B cell (primary cell): Measurements from ENCODE around the gene CLCN1. TPM values are rescaled to one million over a fixed set of nuclear protein-coding genes. Genes with fewer than 3 reads are reported as not detected.

Experiments
- ATAC-seq: fragments of 200-7000 bp; cut with Tn5 transposase; one replicate; pipeline ENCODE4 v1.10.0; 2021; ENCODE audit warnings: low read depth, mild to moderate bottlenecking, moderate number of reproducible peaks, moderate library complexity
- CTCF ChIA-PET: fragments of 350-600 bp; sonication (Branson Sonifier 250); formaldehyde crosslinking; loops from one replicate; lab custom pipeline; 2021; ENCODE audit warnings: antibody characterized with exemption, inconsistent platforms; lab: Charles Lee
- POLR2A ChIA-PET: fragments of 350-600 bp; sonication (Branson Sonifier 250); formaldehyde crosslinking; loops from one replicate; lab custom pipeline; 2021; ENCODE audit warnings: antibody characterized with exemption; lab: Charles Lee
- DNase-seq: peaks from one replicate; pipeline ENCODE4 v3.0.0; 2013
- H2AFZ ChIP-seq: 2 replicates; pipeline ENCODE4 v1.6.1; 2012; ENCODE audit warnings: mild to moderate bottlenecking, low read depth, low read length; ENCODE audit not compliant: insufficient read depth, poor library complexity, severe bottlenecking
- H3K27ac ChIP-seq, 2 donors: 1 replicate in 1 of 2; 2 replicates in 1 of 2; pipeline ENCODE4 v1.5.1; 2012 to 2013; ENCODE audit warnings: low read length in 2 of 2, mild to moderate bottlenecking in 2 of 2, moderate library complexity in 1 of 2
- H3K27me3 ChIP-seq, 4 experiments: fragments of 200-600 bp in 1 of 4; sonication (generic) in 1 of 4; replicated peaks in 1 of 4; 1 replicate in 2 of 4; 2 replicates in 2 of 4; pipeline versions ENCODE4 v1.6.1 to v1.7.0; 2013 to 2016; ENCODE audit warnings: low read length in 3 of 4, mild to moderate bottlenecking in 2 of 4, mixed read lengths in 1 of 4, moderate library complexity in 1 of 4; ENCODE audit not compliant: insufficient read depth in 4 of 4, control insufficient read depth in 3 of 4; ENCODE audit errors: control extremely low read depth in 1 of 4
- H3K36me3 ChIP-seq, 2 experiments: replicated peaks in 1 of 2; 1 replicate in 1 of 2; 2 replicates in 1 of 2; pipeline versions ENCODE4 v1.6.1 to v1.7.1; 2013; ENCODE audit warnings: low read length in 1 of 2; ENCODE audit not compliant: insufficient read depth in 2 of 2, control insufficient read depth in 1 of 2; ENCODE audit errors: control extremely low read depth in 1 of 2, extremely low read depth in 1 of 2
- H3K4me1 ChIP-seq, 2 donors: fragments of 200-600 bp in 1 of 2; sonication (generic) in 1 of 2; 1 replicate in 1 of 2; 2 replicates in 1 of 2; pipeline versions ENCODE4 v1.5.1 to v1.6.1; 2013 to 2017; ENCODE audit warnings: low read length in 2 of 2; ENCODE audit not compliant: control insufficient read depth in 2 of 2, insufficient read depth in 2 of 2
- H3K4me2 ChIP-seq: replicated peaks from 2 replicates; pipeline ENCODE3; 2012; ENCODE audit warnings: mild to moderate bottlenecking, low read depth, low read length; ENCODE audit not compliant: poor library complexity, severe bottlenecking
- H3K4me3 ChIP-seq, 5 experiments: fragments of 200-600 bp in 1 of 5; sonication (generic) in 1 of 5; 1 replicate in 3 of 5; 2 replicates in 2 of 5; pipeline versions ENCODE4 v1.5.1 to v1.7.0; 2011 to 2016; ENCODE audit warnings: low read length in 4 of 5, mild to moderate bottlenecking in 4 of 5, low read depth in 2 of 5, control low read depth in 1 of 5, moderate library complexity in 1 of 5; ENCODE audit not compliant: insufficient read depth in 1 of 5; ENCODE audit errors: control extremely low read depth in 1 of 5, extremely low read depth in 1 of 5
- H3K79me2 ChIP-seq: fragments of 200-600 bp; sonication (generic); one replicate; pipeline ENCODE4 v1.6.0; 2016; ENCODE audit warnings: low read length; ENCODE audit not compliant: control insufficient read depth, insufficient read depth
- H3K9ac ChIP-seq: fragments of 200-600 bp; sonication (generic); 2 replicates; pipeline ENCODE4 v1.6.1; 2017; ENCODE audit warnings: mild to moderate bottlenecking, low read length, moderate library complexity
- H3K9me3 ChIP-seq, 3 donors: one replicate each; pipeline versions ENCODE4 v1.6.1 to v1.7.1; 2013; ENCODE audit warnings: low read length in 2 of 3; ENCODE audit not compliant: control insufficient read depth in 2 of 3, insufficient read depth in 1 of 3; ENCODE audit errors: control extremely low read depth in 1 of 3
- H4K20me1 ChIP-seq: 2 replicates; pipeline ENCODE4 v1.6.0; 2012; ENCODE audit warnings: mild to moderate bottlenecking, low read length; ENCODE audit not compliant: insufficient read depth, control insufficient read depth, poor library complexity, severe bottlenecking
- H3K27ac Mint-ChIP-seq: one replicate; pipeline ENCODE4 v1.8.0; 2021; ENCODE audit warnings: mixed read lengths
- H3K27me3 Mint-ChIP-seq: one replicate; pipeline ENCODE4 v1.8.0; 2021; ENCODE audit warnings: mixed read lengths
- H3K4me1 Mint-ChIP-seq: one replicate; pipeline ENCODE4 v1.8.0; 2021; ENCODE audit warnings: mixed read lengths
- H3K4me3 Mint-ChIP-seq: one replicate; pipeline ENCODE4 v1.8.0; 2021; ENCODE audit warnings: mixed read lengths
- H3K9me3 Mint-ChIP-seq: one replicate; pipeline ENCODE4 v1.8.0; 2022; ENCODE audit warnings: mixed read lengths; ENCODE audit not compliant: insufficient read depth
- EZH2 ChIP-seq: IDR thresholded peaks from 2 replicates; pipeline ENCODE4 v1.6.1; 2012; ENCODE audit warnings: borderline replicate concordance, low read depth, mild to moderate bottlenecking, moderate library complexity, low read length; ENCODE audit not compliant: insufficient read depth, poor library complexity, severe bottlenecking
- WGBS: methylation state at CpG from one replicate; pipeline ENCODE4 v1.1.5; 2013; ENCODE audit warnings: missing lambda C conversion rate; ENCODE audit not compliant: insufficient coverage; 5-methylcytosine and 5-hydroxymethylcytosine counted together
- intact Hi-C: fragments of 100-400 bp; cut with micrococcal nuclease; formaldehyde crosslinking; loops from one replicate; pipeline ENCODE4 v1.10.0; 2022
- polyA plus RNA-seq: library from polyadenylated mRNA; depleted of rRNA; stranded (reverse); fragments of >200 nt; gene quantifications from 2 replicates; pipeline ENCODE4 v1.2.3, GENCODE V29; 2012
- total RNA-seq, 2 donors: library from RNA; stranded (reverse); fragments of 120-200 nt in 1 of 2; gene quantifications; 1 replicate in 1 of 2; 2 replicates in 1 of 2; pipeline versions ENCODE4 v1.2.3 to v1.2.4, GENCODE V29; 2013 to 2022
- TF ChIP-seq, protein P1 (sequence below): fragments of 200-600 bp; IDR thresholded peaks from one replicate; pipeline ENCODE4 v1.8.0; 2022; ENCODE audit warnings: antibody characterized with exemption, mild to moderate bottlenecking

Gene CLCN1
- total and polyA plus RNA-seq, 2 donors (not counting 1 experiment from before 2014, with no cell fraction given) = not detected

- ChIA-PET POLR2A (interaction anchor here (0.7 kb wide), 1 partner anchor 10 kb away, joined by 3 read pairs; no protein-coding TSS in a partner anchor), CTCF (interaction anchor here (0.7 to 2.5 kb wide), 4 partner anchors 10 to 130 kb away, joined by 3 to 12 read pairs (median 6); no protein-coding TSS in a partner anchor)
- DNase-seq (no peak), ATAC-seq (no peak)
- Histone ChIP-seq H3K36me3 (no peaks in the 10 kb centered on the region), H3K79me2 (no peaks in the 10 kb centered on the region), H3K27ac (no peak overlapping the region), H2AFZ (no peak overlapping the region), H3K27me3 (peaks cover 0 to 23% (median 7%) of the 10 kb centered on the region in 4 experiments), H3K4me3 (no peak overlapping the region), H4K20me1 (no peaks in the 10 kb centered on the region), H3K9ac (no peak overlapping the region), H3K4me1 (peaks cover 12 to 18% of the 10 kb centered on the region in 2 donors), H3K4me2 (no peak overlapping the region), H3K9me3 (no peaks in the 10 kb centered on the region)
- 93% methylated on average over 3 of the region's 12 CpGs for WGBS
- H3K27ac Mint-ChIP-seq = no peak overlapping the region
- H3K27me3 Mint-ChIP-seq = peaks cover 34% of the 10 kb centered on the region
- intact Hi-C loops = loop anchor here (10.0 kb wide), 2 partner anchors 45 kb away; no protein-coding TSS in a partner anchor
- TF ChIP-seq, protein P1, sequence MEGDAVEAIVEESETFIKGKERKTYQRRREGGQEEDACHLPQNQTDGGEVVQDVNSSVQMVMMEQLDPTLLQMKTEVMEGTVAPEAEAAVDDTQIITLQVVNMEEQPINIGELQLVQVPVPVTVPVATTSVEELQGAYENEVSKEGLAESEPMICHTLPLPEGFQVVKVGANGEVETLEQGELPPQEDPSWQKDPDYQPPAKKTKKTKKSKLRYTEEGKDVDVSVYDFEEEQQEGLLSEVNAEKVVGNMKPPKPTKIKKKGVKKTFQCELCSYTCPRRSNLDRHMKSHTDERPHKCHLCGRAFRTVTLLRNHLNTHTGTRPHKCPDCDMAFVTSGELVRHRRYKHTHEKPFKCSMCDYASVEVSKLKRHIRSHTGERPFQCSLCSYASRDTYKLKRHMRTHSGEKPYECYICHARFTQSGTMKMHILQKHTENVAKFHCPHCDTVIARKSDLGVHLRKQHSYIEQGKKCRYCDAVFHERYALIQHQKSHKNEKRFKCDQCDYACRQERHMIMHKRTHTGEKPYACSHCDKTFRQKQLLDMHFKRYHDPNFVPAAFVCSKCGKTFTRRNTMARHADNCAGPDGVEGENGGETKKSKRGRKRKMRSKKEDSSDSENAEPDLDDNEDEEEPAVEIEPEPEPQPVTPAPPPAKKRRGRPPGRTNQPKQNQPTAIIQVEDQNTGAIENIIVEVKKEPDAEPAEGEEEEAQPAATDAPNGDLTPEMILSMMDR = no peak
- no peak for TF ChIP-seq EZH2
- H3K4me3 Mint-ChIP-seq = no peak overlapping the region
- peaks cover 17% of the 10 kb centered on the region for H3K4me1 Mint-ChIP-seq
- no peaks in the 10 kb centered on the region for H3K9me3 Mint-ChIP-seq
Measured at GRCh38 chr7:143369678-143370651, 54.1 kb downstream of the CLCN1 start.
